OCI-LY1 (cell line): ENCODE data around the gene KBTBD6.

Experiments
- CTCF ChIP-seq: fragments of 200-600 bp; sonication (generic), shearing (Covaris generic); IDR thresholded peaks from 2 replicates; pipeline ENCODE4 v1.5.1; 2017; ENCODE audit warnings: mild to moderate bottlenecking, antibody characterized with exemption, low read length, moderate library complexity, mixed read lengths
- EZH2 ChIP-seq: fragments of 200-600 bp; sonication (generic), shearing (Covaris generic); IDR thresholded peaks from 2 replicates; pipeline ENCODE4 v1.8.0; 2017; ENCODE audit warnings: borderline replicate concordance, mixed run types, mild to moderate bottlenecking, antibody characterized with exemption, low read length, moderate library complexity, mixed read lengths

- TF ChIP-seq EZH2 (no peak), CTCF (no peak)
Measured at GRCh38 chr13:41111454-41111853, 21.1 kb downstream of the KBTBD6 start.
